Peyer's patch (tissue), 4 donors: ENCODE data around the gene TMPRSS13.

Experiments used
- CTCF ChIP-seq, 6 experiments: fragments of 450-650 bp in 4 of 6; fragments of 200-600 bp in 2 of 6; sonication (generic) in 1 of 6; IDR thresholded peaks; one replicate each; pipeline ENCODE4 v1.5.1; 2017 to 2019; ENCODE audit warnings: antibody characterized with exemption in 6 of 6, mild to moderate bottlenecking in 3 of 6, moderate library complexity in 1 of 6
- POLR2A ChIP-seq, 2 donors: fragments of 450-650 bp; IDR thresholded peaks; one replicate each; pipeline ENCODE4 v1.5.1; 2017; ENCODE audit warnings: antibody characterized with exemption in 2 of 2, mild to moderate bottlenecking in 2 of 2, moderate library complexity in 2 of 2

- TF ChIP-seq POLR2A (IDR thresholded peaks at IDR 0.05), result no peak
- peak in 1 of 6 experiments; percentile 3 for TF ChIP-seq CTCF (IDR thresholded peaks at IDR 0.05)
Observed at GRCh38 chr11:117945047-117945810, 16.0 kb upstream of the TMPRSS13 start.
